Esophagus mucosa (tissue), 1 donor: ENCODE data around the gene C1orf21. TPM values are rescaled to one million over a fixed set of nuclear protein-coding genes. Genes with fewer than 3 reads are reported as not detected.

Experiments
- ATAC-seq: fragments of 200-7000 bp; cut with Tn5 transposase; one replicate; pipeline ENCODE4 v1.9.1; 2020
- total RNA-seq: library from RNA; stranded (reverse); gene quantifications from one replicate; pipeline ENCODE4 v1.2.4, GENCODE V29; 2023
- donor health status: DM: yes; HTN: yes; CAD: no.

Gene C1orf21
- total RNA-seq, 1 donor from 2014 or later = 44.1 TPM

GRCh38 chr1:184664661-184665060, 277.8 kb downstream of the C1orf21 start:
- no peak for ATAC-seq

GRCh38 chr1:184665360-184665759, 278.5 kb downstream of the C1orf21 start:
- no peak for ATAC-seq

DNA sequence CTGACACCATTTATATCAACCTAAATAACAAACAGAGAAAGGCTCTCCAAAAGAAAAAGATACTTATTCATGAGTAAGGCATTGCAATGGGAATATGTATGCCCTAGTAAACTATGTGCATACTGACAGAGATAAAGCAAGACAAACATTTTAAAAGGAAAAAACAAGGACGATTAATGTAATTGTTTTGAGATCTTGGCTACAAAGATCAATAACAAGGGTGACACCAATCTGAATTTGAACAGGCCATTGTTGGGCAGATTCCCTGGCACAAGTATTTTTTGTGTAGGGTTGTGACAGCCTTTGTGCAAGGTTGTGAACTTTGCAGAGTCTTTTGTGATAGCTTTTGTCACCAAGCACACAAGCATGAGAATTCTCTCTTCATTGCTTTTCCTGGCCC, 282.6 kb downstream of the C1orf21 start:
- no peak for ATAC-seq

DNA sequence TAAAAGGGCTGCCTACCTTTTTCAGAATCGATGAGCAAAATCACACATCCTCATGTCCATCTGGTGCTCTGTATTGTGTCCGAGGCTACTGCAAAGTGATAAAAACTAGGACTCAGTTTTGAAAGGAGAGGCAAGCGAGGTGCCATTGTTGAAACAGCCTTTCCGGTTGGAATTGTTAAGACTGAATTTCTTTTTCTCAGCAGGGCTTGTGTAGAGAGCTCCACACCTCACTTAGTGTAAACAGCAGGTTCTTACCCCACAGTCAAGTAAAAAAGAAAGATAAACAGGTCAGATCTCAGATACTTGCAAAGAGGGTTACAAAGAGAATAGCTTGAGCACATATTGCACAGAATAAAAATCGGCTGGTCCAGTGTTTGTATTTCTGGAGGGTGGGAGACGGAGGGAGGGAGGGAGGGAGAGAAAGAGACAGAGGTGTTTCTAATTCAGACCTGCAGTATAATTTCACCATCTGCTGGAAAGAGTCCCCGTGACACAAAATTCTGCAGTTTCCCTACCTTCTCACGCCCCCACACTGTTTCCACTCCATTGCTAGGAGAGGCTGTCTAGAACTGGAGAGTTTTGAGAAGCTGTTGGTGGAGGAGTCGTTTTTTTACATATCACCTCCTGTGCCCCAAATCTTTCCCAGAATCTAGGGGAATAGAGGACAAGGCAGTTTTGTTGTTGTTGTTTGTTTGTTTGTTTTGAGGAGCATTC, 285.3 kb downstream of the C1orf21 start:
- no peak for ATAC-seq

GRCh38 chr1:184673305-184673704, 286.5 kb downstream of the C1orf21 start:
- no peak for ATAC-seq

GRCh38 chr1:184677344-184677743, 290.5 kb downstream of the C1orf21 start:
- ATAC-seq = no peak
